HG03571 (cell line): ENCODE measurements around the gene TAS1R2.

ENCODE experiments used
- ATAC-seq: cut with Tn5 transposase; IDR thresholded peaks from one replicate; pipeline ENCODE4 v1.9.1; 2021; ENCODE audit not compliant: unreplicated experiment

TAS1R2 gene

GRCh38 chr1:18803151-18803791, 56.2 kb downstream of the TAS1R2 start:
- ATAC-seq: no peak

GRCh38 chr1:18802231-18802630, 57.2 kb downstream of the TAS1R2 start:
- no peak for ATAC-seq

DNA sequence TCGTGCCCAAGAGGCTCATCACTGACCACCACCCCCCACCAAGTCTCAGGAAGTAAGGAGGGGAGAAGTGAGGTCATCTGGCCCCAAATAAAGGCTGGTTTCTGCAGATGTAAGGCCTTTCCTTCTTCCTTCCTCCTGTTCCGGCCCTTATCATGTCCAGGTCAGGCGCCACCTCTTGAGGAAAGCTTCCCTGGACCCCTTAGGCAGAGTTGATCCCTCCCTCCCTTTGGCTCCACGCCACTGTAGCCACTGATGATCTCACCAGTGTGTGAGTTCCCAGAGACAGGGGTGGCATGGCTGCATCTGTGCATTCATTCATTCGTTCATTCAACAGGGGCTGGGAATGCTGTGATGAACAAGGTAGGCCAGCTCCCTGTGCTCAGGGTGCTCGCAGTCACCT, 59.2 kb downstream of the TAS1R2 start:
- no peak for ATAC-seq

GRCh38 chr1:18799454-18799853, 60.0 kb downstream of the TAS1R2 start:
- no peak for ATAC-seq

DNA sequence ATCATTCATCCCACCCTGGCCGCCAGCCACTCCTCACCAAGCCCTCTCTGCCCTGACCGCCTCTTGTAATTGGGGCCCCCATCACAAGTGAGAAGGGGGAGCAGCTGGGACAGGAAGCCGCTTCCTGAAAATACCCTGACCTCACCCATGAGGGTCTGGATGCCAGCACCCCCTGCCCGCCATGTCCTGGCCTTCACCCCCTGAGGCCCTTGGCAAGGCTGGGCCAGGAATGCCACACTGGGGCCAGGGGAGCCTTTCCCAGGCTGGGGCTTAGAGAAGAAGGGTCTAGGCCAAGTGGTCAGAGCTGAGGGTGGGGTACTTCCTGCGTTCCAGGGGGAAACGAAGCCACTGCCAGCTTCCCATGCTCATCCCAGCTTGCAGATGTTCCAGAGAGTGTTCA, 60.5 kb downstream of the TAS1R2 start:
- no peak for ATAC-seq

- ATAC-seq: no peak
Observed at GRCh38 chr1:18798533-18798932, 60.9 kb downstream of the TAS1R2 start.

DNA sequence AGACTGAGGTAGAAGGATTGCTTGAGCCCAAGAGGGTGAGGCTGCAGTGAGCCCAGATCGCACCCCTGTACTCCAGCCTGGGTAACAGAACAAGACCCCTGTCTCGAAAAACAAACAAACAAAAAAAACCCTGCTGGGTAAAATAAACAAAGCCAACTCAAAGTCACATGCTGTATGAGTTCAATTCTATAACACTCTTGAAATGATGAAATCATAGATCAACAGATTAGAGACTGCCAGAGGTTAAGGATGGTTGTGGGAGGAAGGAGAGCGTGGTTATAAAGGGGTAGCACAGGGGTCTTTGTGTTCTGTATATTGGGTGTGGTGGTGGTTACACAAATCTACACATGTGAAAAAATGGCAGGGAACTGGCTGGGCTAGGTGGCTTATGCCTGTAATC, 62.5 kb downstream of the TAS1R2 start:
- no peak for ATAC-seq

DNA sequence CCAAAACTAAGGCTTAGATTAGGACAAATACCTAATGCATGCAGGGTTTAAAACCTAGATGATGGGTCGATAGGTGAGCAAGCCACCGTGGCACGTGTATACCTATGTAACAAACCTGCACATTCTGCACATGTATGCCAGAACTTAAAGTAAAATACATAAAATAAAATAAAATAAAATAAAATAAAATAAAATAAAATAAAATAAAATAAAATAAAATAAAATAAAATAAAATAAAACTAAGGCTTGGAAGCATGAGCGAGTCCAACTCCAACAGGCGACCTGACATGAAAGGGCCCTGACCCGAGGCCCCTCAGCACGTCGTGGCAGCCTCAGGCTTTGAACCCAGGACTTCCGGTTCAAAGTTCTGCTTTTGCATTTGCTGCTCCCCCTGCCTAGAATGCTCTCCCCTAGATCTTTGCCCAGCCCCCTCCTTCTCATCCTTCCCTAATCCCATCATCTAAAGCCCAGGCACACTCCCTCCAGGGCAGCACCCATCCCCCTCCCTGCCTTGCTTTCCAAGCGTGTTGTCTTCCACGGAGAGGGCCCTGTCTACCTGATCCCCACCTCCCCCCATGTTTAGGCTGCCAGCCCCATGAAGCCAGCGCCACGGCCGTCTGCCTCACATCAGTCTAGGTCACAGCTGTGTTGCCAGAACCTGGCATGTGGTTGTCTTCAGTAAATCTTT, 64.3 kb downstream of the TAS1R2 start:
- ATAC-seq: no peak

DNA sequence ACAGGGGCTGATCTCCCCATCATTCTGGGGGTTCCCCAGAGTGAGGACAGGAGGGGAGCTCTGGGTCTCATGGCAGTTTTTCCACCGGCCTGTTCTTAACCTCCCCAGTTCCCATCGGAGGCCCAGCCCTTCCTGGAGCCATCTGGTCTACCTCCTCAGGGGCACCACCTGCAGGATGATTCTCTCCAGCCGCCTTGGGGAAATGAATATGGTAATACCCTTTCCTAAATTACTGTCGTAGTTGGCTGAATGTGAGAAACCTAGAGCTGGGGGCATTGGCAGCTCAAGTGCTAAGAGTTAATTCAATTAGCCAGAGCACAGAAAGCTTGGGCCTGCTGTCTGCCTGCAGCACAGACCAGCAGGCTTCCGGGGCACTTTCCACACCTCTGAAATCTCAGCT, 64.9 kb downstream of the TAS1R2 start:
- ATAC-seq: no peak

DNA sequence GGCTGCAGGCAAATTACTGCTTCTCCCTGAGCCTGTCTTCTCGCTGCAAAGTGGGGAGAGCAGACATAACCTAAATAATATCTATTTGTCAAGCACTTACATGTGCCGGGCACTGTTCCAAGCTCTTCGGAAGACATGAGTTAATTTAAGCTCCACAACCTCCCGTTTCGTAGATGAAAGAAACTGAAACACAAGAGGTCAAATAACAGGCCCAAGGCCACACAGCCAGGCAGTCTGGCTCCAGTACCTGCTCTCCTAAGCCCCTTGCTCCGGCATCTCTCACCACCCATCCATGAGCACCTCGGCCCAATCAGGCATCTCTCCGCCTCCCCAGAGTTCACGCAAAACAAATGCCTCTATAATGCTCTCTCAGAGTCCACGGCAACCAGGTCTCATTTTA, 65.4 kb downstream of the TAS1R2 start:
- no peak for ATAC-seq

- ATAC-seq: no peak
Observed at GRCh38 chr1:18793164-18793563, 66.3 kb downstream of the TAS1R2 start.

DNA sequence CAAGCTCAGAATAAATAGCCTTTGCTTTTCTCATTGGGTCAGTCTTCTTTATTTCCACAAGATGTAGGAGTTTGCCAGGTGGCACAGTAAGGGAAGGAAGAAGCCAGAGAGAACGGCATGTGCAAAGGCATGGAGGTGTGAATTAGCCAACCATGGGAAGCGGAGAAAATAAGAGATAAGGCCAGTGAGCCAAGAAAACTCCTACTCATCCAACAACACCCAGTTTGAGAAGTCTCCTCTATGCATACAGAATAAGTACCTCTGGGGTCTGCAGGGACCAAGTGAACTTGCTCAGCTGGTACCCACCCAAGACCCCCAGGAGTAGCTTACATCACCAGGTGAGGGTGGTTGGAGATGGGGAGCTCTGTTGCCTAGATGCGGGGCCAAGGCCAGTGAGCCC, 66.7 kb downstream of the TAS1R2 start:
- no peak for ATAC-seq
